SU-DHL-6 (cell line): ENCODE measurements around the gene SINHCAF.

Experiments used
- EZH2phosphoT487 ChIP-seq: fragments of 200-600 bp; sonication (generic), shearing (Covaris generic); conservative IDR thresholded peaks from 2 replicates; pipeline ENCODE4 v1.6.1; 2018; ENCODE audit warnings: mild to moderate bottlenecking, antibody characterized with exemption, low read length, moderate library complexity, mixed read lengths
- TF ChIP-seq, protein P1 (sequence below): fragments of 200-600 bp; sonication (generic); IDR thresholded peaks from one replicate; pipeline ENCODE4 v1.5.1; 2017; ENCODE audit warnings: antibody characterized with exemption, mild to moderate bottlenecking, low read length, moderate library complexity; ENCODE audit not compliant: insufficient read depth, poor library complexity, severe bottlenecking

DNA sequence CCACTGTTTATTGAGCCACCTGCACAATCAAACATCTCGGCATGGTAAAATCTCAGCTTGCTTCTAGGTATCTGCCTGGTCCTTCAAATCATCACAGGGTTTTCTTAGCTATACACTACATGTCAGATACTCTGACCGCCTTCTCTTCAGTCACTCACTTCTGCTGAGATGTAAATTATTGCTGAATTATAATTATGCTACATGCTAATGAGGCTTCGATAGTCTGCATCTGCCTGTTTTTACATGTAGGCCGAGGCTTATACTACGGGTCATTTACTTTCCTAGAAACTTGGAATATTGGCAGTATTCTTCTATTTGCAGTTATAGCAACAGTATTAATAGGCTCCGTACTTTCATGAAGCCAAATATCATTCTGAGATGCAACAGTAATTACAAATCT lies 77.6 kb downstream of the SINHCAF start:
- TF ChIP-seq, protein P1, sequence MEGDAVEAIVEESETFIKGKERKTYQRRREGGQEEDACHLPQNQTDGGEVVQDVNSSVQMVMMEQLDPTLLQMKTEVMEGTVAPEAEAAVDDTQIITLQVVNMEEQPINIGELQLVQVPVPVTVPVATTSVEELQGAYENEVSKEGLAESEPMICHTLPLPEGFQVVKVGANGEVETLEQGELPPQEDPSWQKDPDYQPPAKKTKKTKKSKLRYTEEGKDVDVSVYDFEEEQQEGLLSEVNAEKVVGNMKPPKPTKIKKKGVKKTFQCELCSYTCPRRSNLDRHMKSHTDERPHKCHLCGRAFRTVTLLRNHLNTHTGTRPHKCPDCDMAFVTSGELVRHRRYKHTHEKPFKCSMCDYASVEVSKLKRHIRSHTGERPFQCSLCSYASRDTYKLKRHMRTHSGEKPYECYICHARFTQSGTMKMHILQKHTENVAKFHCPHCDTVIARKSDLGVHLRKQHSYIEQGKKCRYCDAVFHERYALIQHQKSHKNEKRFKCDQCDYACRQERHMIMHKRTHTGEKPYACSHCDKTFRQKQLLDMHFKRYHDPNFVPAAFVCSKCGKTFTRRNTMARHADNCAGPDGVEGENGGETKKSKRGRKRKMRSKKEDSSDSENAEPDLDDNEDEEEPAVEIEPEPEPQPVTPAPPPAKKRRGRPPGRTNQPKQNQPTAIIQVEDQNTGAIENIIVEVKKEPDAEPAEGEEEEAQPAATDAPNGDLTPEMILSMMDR, result no peak
- no peak for TF ChIP-seq EZH2phosphoT487
